HG03064 (cell line): ENCODE data around the gene GOLGA7B.

Source experiments
- ATAC-seq: cut with Tn5 transposase; IDR thresholded peaks from one replicate; pipeline ENCODE4 v1.9.1; 2021; ENCODE audit warnings: low read depth; ENCODE audit not compliant: unreplicated experiment

GOLGA7B gene

GRCh38 chr10:97915346-97916131 lies 65.9 kb downstream of the GOLGA7B start:
- ATAC-seq, result no peak

GRCh38 chr10:97916586-97916985 lies 66.9 kb downstream of the GOLGA7B start:
- ATAC-seq, result no peak

- ATAC-seq, result no peak
Measured at GRCh38 chr10:97919012-97919411, 69.4 kb downstream of the GOLGA7B start.

DNA sequence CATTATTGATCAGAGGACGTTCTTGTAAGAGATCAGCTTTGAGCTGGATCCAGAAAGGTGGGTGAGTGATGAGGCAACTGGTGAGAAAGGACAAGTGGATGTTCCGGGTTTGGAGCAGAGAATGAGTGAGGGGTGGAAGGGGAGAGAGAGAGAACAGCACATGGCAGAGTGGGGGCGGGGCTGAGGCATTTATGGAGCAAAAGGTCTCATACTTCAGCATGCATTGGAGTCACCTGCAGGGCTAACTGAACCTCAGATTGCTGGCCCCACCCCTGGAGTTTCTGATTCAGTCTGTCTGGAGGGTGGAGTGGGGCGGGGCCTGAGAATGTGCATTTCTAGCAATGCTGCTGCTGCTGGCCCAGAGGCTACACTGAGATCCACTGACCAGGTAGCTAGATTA lies 71.2 kb downstream of the GOLGA7B start:
- no peak for ATAC-seq
